Stimulated activated CD4-positive, alpha-beta T cell treated with anti-CD3 and anti-CD28 coated beads, Interleukin-2, amount 100 ng/mL, for 48 hours (primary cell): Measurements from ENCODE around the gene RNF112.

ENCODE experiments used
- DNase-seq, 2 donors: peaks; one replicate each; pipeline ENCODE4 v3.0.0-alpha.2; 2020

The RNF112 gene

GRCh38 chr17:19390951-19391350, 20.1 kb upstream of the RNF112 start:
- no peak for DNase-seq

GRCh38 chr17:19391432-19391831, 19.6 kb upstream of the RNF112 start:
- DNase-seq, result no peak

- no peak for DNase-seq
Measured at GRCh38 chr17:19392303-19392702, 18.7 kb upstream of the RNF112 start.

GRCh38 chr17:19397556-19398041, 13.4 kb upstream of the RNF112 start:
- DNase-seq, result no peak

- DNase-seq, result no peak
Measured at GRCh38 chr17:19398301-19399181, 12.5 kb upstream of the RNF112 start.

GRCh38 chr17:19399750-19400450, 11.1 kb upstream of the RNF112 start:
- no peak for DNase-seq

- DNase-seq, result no peak
Measured at GRCh38 chr17:19401321-19402010, 9.6 kb upstream of the RNF112 start.

- DNase-seq, result no peak
Measured at GRCh38 chr17:19402171-19402570, 8.9 kb upstream of the RNF112 start.

GRCh38 chr17:19403021-19403420, 8.0 kb upstream of the RNF112 start:
- DNase-seq, result no peak

- no peak for DNase-seq
Measured at GRCh38 chr17:19404264-19404663, 6.8 kb upstream of the RNF112 start.

GRCh38 chr17:19405114-19405513, 5.9 kb upstream of the RNF112 start:
- no peak for DNase-seq

GRCh38 chr17:19407601-19408345, 3.3 kb upstream of the RNF112 start:
- no peak for DNase-seq

GRCh38 chr17:19408346-19408710, 2.7 kb upstream of the RNF112 start:
- DNase-seq, result no peak

- DNase-seq, result no peak
Measured at GRCh38 chr17:19409066-19409465, 2.0 kb upstream of the RNF112 start.

GRCh38 chr17:19409509-19409908, 1.5 kb upstream of the RNF112 start:
- peak in 1 of 2 donors; percentile 14 for DNase-seq

- DNase-seq, result no peak
Measured at GRCh38 chr17:19410091-19410490, 941 bp upstream of the RNF112 start.

- no peak for DNase-seq
Measured at GRCh38 chr17:19411631-19412030, 599 bp downstream of the RNF112 start.

- DNase-seq, result no peak
Measured at GRCh38 chr17:19412510-19412909, 1.5 kb downstream of the RNF112 start.

GRCh38 chr17:19412984-19413383, 2.0 kb downstream of the RNF112 start:
- DNase-seq, result no peak

- DNase-seq, result no peak
Measured at GRCh38 chr17:19413761-19414160, 2.7 kb downstream of the RNF112 start.

GRCh38 chr17:19414396-19415280, 3.6 kb downstream of the RNF112 start:
- no peak for DNase-seq

GRCh38 chr17:19415311-19415710, 4.3 kb downstream of the RNF112 start:
- no peak for DNase-seq
